HepG2 (cell line): ENCODE results near the gene ARID5B. TPM values are rescaled to one million over a fixed set of nuclear protein-coding genes. Genes with fewer than 3 reads are reported as not detected.

Source experiments
- ATAC-seq: fragments of 200-7000 bp; cut with Tn5 transposase; 3 replicates; pipeline ENCODE4 v1.9.1; 2020; ENCODE audit warnings: mild to moderate bottlenecking, moderate library complexity
- BruUV-seq: library from RNA; stranded (reverse); fragments of 400-500 nt; replicated peaks from 2 replicates; lab custom pipeline; 2021; lab: Mats Ljungman, UMichigan
- CTCF ChIA-PET: fragments of 300-600 bp; formaldehyde crosslinking; extraction: SDS; loops from one replicate; lab custom pipeline; 2021; ENCODE audit warnings: low total read pairs, inconsistent platforms, low intra/inter-chr PET ratio; lab: Yijun Ruan, JAX
- POLR2A ChIA-PET: fragments of 350-600 bp; sonication (Branson Sonifier 250); formaldehyde crosslinking; loops from one replicate; lab custom pipeline; 2020; ENCODE audit warnings: antibody characterized with exemption, inconsistent platforms; lab: Yijun Ruan, JAX
- DNase-seq: peaks from one replicate; pipeline ENCODE4 v3.0.0-alpha.2; 2015; ENCODE audit warnings: low spot score
- FAIRE-seq: peaks from 3 replicates; lab custom pipeline; 2011; peaks lifted over from hg19 to GRCh38; lab: Jason Lieb, UNC
- H2AFZ ChIP-seq: one replicate; pipeline ENCODE4 v1.6.1; 2011; ENCODE audit warnings: low read length, inconsistent platforms
- H3K27ac ChIP-seq: fragments of 300-600 bp; 3 replicates; pipeline ENCODE4 v1.8.0; 2011; ENCODE audit warnings: mixed run types, mild to moderate bottlenecking, mixed read lengths, low read length, inconsistent platforms; ENCODE audit not compliant: insufficient read depth; ENCODE audit errors: extremely low read length
- H3K27me3 ChIP-seq, 2 experiments: fragments of 200-600 bp in 1 of 2; 2 replicates in 1 of 2; 3 replicates in 1 of 2; pipeline versions ENCODE4 v1.6.0 to v1.8.0; 2011; ENCODE audit warnings: low read length in 2 of 2, mild to moderate bottlenecking in 2 of 2, moderate library complexity in 2 of 2, inconsistent platforms in 1 of 2; ENCODE audit not compliant: insufficient read depth in 2 of 2, control insufficient read depth in 1 of 2
- H3K36me3 ChIP-seq, 2 experiments: fragments of 200-600 bp in 1 of 2; replicated peaks in 1 of 2; 2 replicates in 1 of 2; 3 replicates in 1 of 2; pipeline versions ENCODE4 v1.5.1 to v1.8.0; 2011; ENCODE audit warnings: low read length in 2 of 2, inconsistent platforms in 1 of 2; ENCODE audit not compliant: insufficient read depth in 2 of 2, control insufficient read depth in 1 of 2
- H3K4me1 ChIP-seq: 2 replicates; pipeline ENCODE4 v1.5.1; 2012; ENCODE audit warnings: low read length, inconsistent platforms; ENCODE audit not compliant: insufficient read depth
- H3K4me2 ChIP-seq: 2 replicates; pipeline ENCODE4 v1.6.0; 2011; ENCODE audit warnings: low read depth, low read length, inconsistent platforms
- H3K4me3 ChIP-seq, 3 experiments: fragments of 200-600 bp in 1 of 3; sonication (generic), shearing (Covaris generic) in 1 of 3; replicated peaks in 1 of 3; 2 replicates each; pipeline ENCODE4 v1.5.1; 2011 to 2016; ENCODE audit warnings: low read length in 3 of 3, inconsistent platforms in 2 of 3, low read depth in 2 of 3, mild to moderate bottlenecking in 2 of 3, control low read depth in 1 of 3, mixed read lengths in 1 of 3; ENCODE audit not compliant: insufficient read depth in 1 of 3
- H3K79me2 ChIP-seq: one replicate; pipeline ENCODE4 v1.6.1; 2011; ENCODE audit warnings: low read length, inconsistent platforms; ENCODE audit not compliant: insufficient read depth
- H3K9ac ChIP-seq: 2 replicates; pipeline ENCODE4 v1.6.0; 2011; ENCODE audit warnings: mild to moderate bottlenecking, low read depth, low read length, inconsistent platforms; ENCODE audit not compliant: insufficient read depth
- H3K9me3 ChIP-seq: 2 replicates; pipeline ENCODE4 v1.5.1; 2012; ENCODE audit warnings: mild to moderate bottlenecking, low read length
- H4K20me1 ChIP-seq: 2 replicates; pipeline ENCODE4 v1.6.0; 2011; ENCODE audit warnings: inconsistent platforms, mild to moderate bottlenecking, low read length, moderate library complexity; ENCODE audit not compliant: insufficient read depth
- CEBPG ChIP-seq: IDR thresholded peaks from 2 replicates; pipeline ENCODE4 v1.6.1; 2016
- ELF1 ChIP-seq: sonication (generic); formaldehyde crosslinking; IDR thresholded peaks from 2 replicates; pipeline ENCODE4 v1.4.0; 2020; ENCODE audit warnings: missing genetic modification reagents
- FOSL2 ChIP-seq: sonication (generic); formaldehyde crosslinking; IDR thresholded peaks from 2 replicates; pipeline ENCODE4 v1.4.0; 2020; ENCODE audit warnings: missing genetic modification reagents
- GATA4 ChIP-seq: sonication (generic); IDR thresholded peaks from 2 replicates; pipeline ENCODE4 v1.6.1; 2016; ENCODE audit warnings: antibody characterized with exemption, low read depth, borderline replicate concordance
- HDAC2 ChIP-seq: sonication (generic); formaldehyde crosslinking; IDR thresholded peaks from 2 replicates; pipeline ENCODE4 v1.4.0; 2020; ENCODE audit warnings: missing genetic modification reagents
- SUZ12 ChIP-seq: fragments of 150-350 bp; IDR thresholded peaks from 2 replicates; pipeline ENCODE4 v1.6.1; 2014; ENCODE audit warnings: low read depth, low read length
- TOE1 ChIP-seq: sonication (generic); formaldehyde crosslinking; IDR thresholded peaks from 2 replicates; pipeline ENCODE4 v1.4.0; 2020; ENCODE audit warnings: mild to moderate bottlenecking, missing genetic modification reagents
- TSC22D2 ChIP-seq: sonication (generic); formaldehyde crosslinking; IDR thresholded peaks from 2 replicates; pipeline ENCODE4 v1.5.1; 2020; ENCODE audit warnings: missing genetic modification reagents, mild to moderate bottlenecking, borderline replicate concordance
- ZMYM2 ChIP-seq: sonication (generic); formaldehyde crosslinking; IDR thresholded peaks from 2 replicates; pipeline ENCODE4 v1.8.0; 2022; ENCODE audit warnings: mild to moderate bottlenecking, missing genetic modification reagents
- ZNF549 ChIP-seq: sonication (generic); formaldehyde crosslinking; IDR thresholded peaks from 2 replicates; pipeline ENCODE4 v1.5.0; 2020; ENCODE audit warnings: missing genetic modification reagents
- ZNF569 ChIP-seq: sonication (generic); formaldehyde crosslinking; IDR thresholded peaks from 2 replicates; pipeline ENCODE4 v1.5.0; 2020; ENCODE audit warnings: mild to moderate bottlenecking, missing genetic modification reagents, moderate library complexity, borderline replicate concordance
- ZNF780A ChIP-seq: sonication (generic); formaldehyde crosslinking; IDR thresholded peaks from 2 replicates; pipeline ENCODE4 v1.8.0; 2022; ENCODE audit warnings: mild to moderate bottlenecking, missing genetic modification reagents, moderate library complexity
- WGBS: methylation state at CpG from one replicate; pipeline ENCODE4 v1.1.6; 2017; ENCODE audit warnings: low lambda C conversion rate; 5-methylcytosine and 5-hydroxymethylcytosine counted together
- in situ Hi-C: cut with HindIII; loops from 2 replicates; pipeline ENCODE4 v1.10.0; 2017; ENCODE audit warnings: low pct_unique_long_range_greater_than_20kb; ENCODE audit not compliant: extremely low pct_ligation_motif_present
- intact Hi-C: fragments of 100-400 bp; cut with micrococcal nuclease; formaldehyde crosslinking; loops from one replicate; pipeline ENCODE4 v1.10.0; 2022; ENCODE audit not compliant: unreplicated experiment
- polyA plus RNA-seq, 8 experiments: library from polyadenylated mRNA; depleted of rRNA in 3 of 8; stranded (reverse) in 7 of 8; unstranded in 1 of 8; fragments of >200 nt; fragmentation: Illumina TruSeq in 4 of 8; extraction: Trizol in 4 of 8; gene quantifications; 2 replicates each; pipeline versions ENCODE4 v1.2.1 to v1.2.3, GENCODE V29; 2011 to 2016; ENCODE audit warnings: low read depth in 4 of 8, missing spikeins in 1 of 8, mixed read lengths in 1 of 8; ENCODE audit not compliant: insufficient read depth in 1 of 8
- total RNA-seq, 5 experiments: library from RNA; depleted of rRNA; stranded (reverse); fragments of >200 nt; fragmentation: Illumina TruSeq; extraction: Trizol; gene quantifications; 2 replicates each; pipeline ENCODE4 v1.2.3, GENCODE V29; 2016; ENCODE audit warnings: low read depth in 1 of 5
- TF ChIP-seq, protein P1 (sequence below), 2 experiments: sonication (generic) in 1 of 2; formaldehyde crosslinking in 1 of 2; IDR thresholded peaks; 2 replicates each; pipeline versions ENCODE4 v1.4.0 to v1.6.1; 2016 to 2020; ENCODE audit warnings: borderline replicate concordance in 1 of 2, low read depth in 1 of 2, mild to moderate bottlenecking in 1 of 2, missing genetic modification reagents in 1 of 2
- TF ChIP-seq, protein P2 (sequence below), 2 experiments: fragments of 450-650 bp in 1 of 2; sonication (generic) in 1 of 2; formaldehyde crosslinking; IDR thresholded peaks; 2 replicates each; pipeline versions ENCODE4 v1.5.0 to v1.8.0; 2020 to 2022; ENCODE audit warnings: mild to moderate bottlenecking in 1 of 2, missing genetic modification reagents in 1 of 2

Gene ARID5B
- total and polyA plus RNA-seq, 2 of the 13 experiments (the other 11 are each of a cell fraction or from before 2014, with no cell fraction given): 6.2 to 21.1 TPM

DNA sequence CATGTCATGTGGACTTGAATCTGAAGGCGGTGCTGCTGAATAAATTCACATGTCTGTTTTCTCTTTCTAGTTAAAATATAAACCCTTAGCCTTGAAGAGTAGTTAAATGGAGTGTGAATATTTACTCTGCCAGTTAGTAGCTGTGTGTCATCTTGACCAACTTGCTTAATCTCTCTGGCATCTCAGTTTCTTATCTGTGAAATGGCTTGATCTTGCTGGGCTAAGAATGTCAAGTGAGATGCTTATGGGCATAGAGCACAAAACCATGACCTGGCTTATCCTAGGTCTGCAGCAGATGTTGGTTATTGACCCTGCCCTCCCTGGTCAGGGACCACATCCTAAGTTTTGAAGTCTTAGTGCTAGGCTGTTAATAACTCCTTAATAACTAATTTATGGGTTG lies 16.6 kb downstream of the ARID5B start (continued):
- TF ChIP-seq, protein P1, sequence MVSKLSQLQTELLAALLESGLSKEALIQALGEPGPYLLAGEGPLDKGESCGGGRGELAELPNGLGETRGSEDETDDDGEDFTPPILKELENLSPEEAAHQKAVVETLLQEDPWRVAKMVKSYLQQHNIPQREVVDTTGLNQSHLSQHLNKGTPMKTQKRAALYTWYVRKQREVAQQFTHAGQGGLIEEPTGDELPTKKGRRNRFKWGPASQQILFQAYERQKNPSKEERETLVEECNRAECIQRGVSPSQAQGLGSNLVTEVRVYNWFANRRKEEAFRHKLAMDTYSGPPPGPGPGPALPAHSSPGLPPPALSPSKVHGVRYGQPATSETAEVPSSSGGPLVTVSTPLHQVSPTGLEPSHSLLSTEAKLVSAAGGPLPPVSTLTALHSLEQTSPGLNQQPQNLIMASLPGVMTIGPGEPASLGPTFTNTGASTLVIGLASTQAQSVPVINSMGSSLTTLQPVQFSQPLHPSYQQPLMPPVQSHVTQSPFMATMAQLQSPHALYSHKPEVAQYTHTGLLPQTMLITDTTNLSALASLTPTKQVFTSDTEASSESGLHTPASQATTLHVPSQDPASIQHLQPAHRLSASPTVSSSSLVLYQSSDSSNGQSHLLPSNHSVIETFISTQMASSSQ (IDR thresholded peaks at IDR 0.05; ENCODE audit: low read depth): peak; percentile 71
- TF ChIP-seq, protein P1 (CRISPR knock-in tag; IDR thresholded peaks at IDR 0.05; ENCODE audit: borderline replicate concordance): peak; percentile 54; the same call in 1 of the 2 replicates
- TF ChIP-seq HDAC2 (CRISPR knock-in tag): 0 out of 2 replicates have a peak, but pooled peaks have one; percentile 17
- peak; percentile 61; the same call in 1 of the 2 replicates for TF ChIP-seq FOSL2
- no peak for TF ChIP-seq TSC22D2 (CRISPR knock-in tag)
- TF ChIP-seq ZMYM2 (CRISPR knock-in tag): 0 out of 2 replicates have a peak, but pooled peaks have one; percentile 38
- no peak for TF ChIP-seq ELF1 (CRISPR knock-in tag)
- 0 out of 2 replicates have a peak, but pooled peaks have one; percentile 28 for TF ChIP-seq GATA4
- peak; percentile 41; the same call in 1 of the 2 replicates for TF ChIP-seq CEBPG
- TF ChIP-seq ZNF569: no peak

DNA sequence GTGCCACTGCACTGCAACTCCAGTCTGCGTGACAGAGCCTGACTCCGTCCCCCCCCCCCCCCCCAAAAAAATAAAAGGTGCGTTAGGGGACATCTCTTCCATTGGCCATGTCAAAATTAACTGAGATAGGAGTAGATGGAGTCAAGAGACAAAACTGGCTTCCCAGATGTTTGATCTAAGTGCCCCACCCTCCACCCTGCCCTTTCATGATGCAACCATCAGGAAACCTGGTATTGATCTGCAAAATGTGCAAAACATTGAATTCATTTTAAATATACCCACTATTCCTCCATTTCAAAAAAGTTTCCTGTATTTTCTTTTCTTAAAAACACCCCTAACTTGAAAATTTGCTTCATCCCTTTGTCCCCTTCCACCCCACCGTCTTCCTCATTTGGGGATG lies 17.5 kb downstream of the ARID5B start:
- no peaks in the 10 kb centered on the region for H3K27me3 ChIP-seq
- H3K27ac ChIP-seq: no peak overlapping the region
- H3K4me3 ChIP-seq: no peak overlapping the region
- H3K4me2 ChIP-seq: no peak overlapping the region
- FAIRE-seq (no peak), ATAC-seq (no peak), DNase-seq (no peak)
- peaks cover 11% of the 10 kb centered on the region for H3K9me3 ChIP-seq
- H2AFZ ChIP-seq: no peak overlapping the region
- H4K20me1 ChIP-seq: peaks cover 5% of the 10 kb centered on the region
- peaks cover 40% of the 10 kb centered on the region for H3K4me1 ChIP-seq
- POLR2A ChIA-PET: no interaction called here
- in situ Hi-C loops: no loop called here
- peaks cover 42% of the 10 kb centered on the region for H3K79me2 ChIP-seq
- no TSS peak for BruUV-seq
- H3K36me3 ChIP-seq: peaks cover 7 to 16% of the 10 kb centered on the region in 2 experiments
- WGBS: 95% methylated on average over 4 of the region's 4 CpGs
- intact Hi-C loops: no loop called here
- TF ChIP-seq, protein P2, sequence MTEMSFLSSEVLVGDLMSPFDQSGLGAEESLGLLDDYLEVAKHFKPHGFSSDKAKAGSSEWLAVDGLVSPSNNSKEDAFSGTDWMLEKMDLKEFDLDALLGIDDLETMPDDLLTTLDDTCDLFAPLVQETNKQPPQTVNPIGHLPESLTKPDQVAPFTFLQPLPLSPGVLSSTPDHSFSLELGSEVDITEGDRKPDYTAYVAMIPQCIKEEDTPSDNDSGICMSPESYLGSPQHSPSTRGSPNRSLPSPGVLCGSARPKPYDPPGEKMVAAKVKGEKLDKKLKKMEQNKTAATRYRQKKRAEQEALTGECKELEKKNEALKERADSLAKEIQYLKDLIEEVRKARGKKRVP (CRISPR knock-in tag; IDR thresholded peaks at IDR 0.05): peak in 1 of 2 experiments; percentile 70; a peak in 1 of 4 replicates
- TF ChIP-seq ZNF780A (CRISPR knock-in tag) (no peak), SUZ12 (no peak), TOE1 (CRISPR knock-in tag) (no peak), ZNF549 (CRISPR knock-in tag) (no peak), ELF1 (CRISPR knock-in tag) (no peak), TSC22D2 (CRISPR knock-in tag) (no peak)
- no peak overlapping the region for H3K9ac ChIP-seq
- CTCF ChIA-PET: no interaction called here
